ENCODE measurements around the gene COL23A1.

COL23A1 gene

GRCh38 chr5:178467205-178467567 lies 123.0 kb downstream of the COL23A1 start:
- H3K4me3 ChIP-seq (ENCODE audit: low read depth in 1 of 2, low read length in 2 of 2) = no peak overlapping the region
- no peak overlapping the region for H3K27ac ChIP-seq (ENCODE audit: low read depth, low read length)

GRCh38 chr5:178466342-178466741 lies 123.9 kb downstream of the COL23A1 start:
- Histone ChIP-seq H3K4me3 (ENCODE audit: low read depth in 1 of 2, low read length in 2 of 2) (no peak overlapping the region), H3K27me3 (ENCODE audit: control insufficient read depth in 1 of 2, insufficient read depth in 2 of 2, low read length in 2 of 2) (no peaks in the 10 kb centered on the region), H3K4me1 (ENCODE audit: insufficient read depth, low read length) (peaks cover 14% of the 10 kb centered on the region), H3K27ac (ENCODE audit: low read depth, low read length) (no peak overlapping the region), H3K9me3 (ENCODE audit: low read length) (no peaks in the 10 kb centered on the region), H3K9ac (ENCODE audit: low read length) (no peak overlapping the region), H3K36me3 (ENCODE audit: insufficient read depth, low read length) (no peaks in the 10 kb centered on the region)

More at GRCh38 chr5:178467205-178467567, 123.0 kb downstream of the COL23A1 start:
- no peaks in the 10 kb centered on the region for H3K36me3 ChIP-seq (ENCODE audit: insufficient read depth, low read length)
- H3K27me3 ChIP-seq (ENCODE audit: control insufficient read depth in 1 of 2, insufficient read depth in 2 of 2, low read length in 2 of 2) = no peaks in the 10 kb centered on the region
- no peaks in the 10 kb centered on the region for H3K9me3 ChIP-seq (ENCODE audit: low read length)
- no peak overlapping the region for H3K9ac ChIP-seq (ENCODE audit: low read length)
- H3K4me1 ChIP-seq (ENCODE audit: insufficient read depth, low read length) = peaks cover 14% of the 10 kb centered on the region

GRCh38 chr5:178465861-178466288 lies 124.3 kb downstream of the COL23A1 start:
- Histone ChIP-seq H3K9me3 (ENCODE audit: low read length) (no peaks in the 10 kb centered on the region), H3K27me3 (ENCODE audit: control insufficient read depth in 1 of 2, insufficient read depth in 2 of 2, low read length in 2 of 2) (no peaks in the 10 kb centered on the region), H3K4me1 (ENCODE audit: insufficient read depth, low read length) (peaks cover 18% of the 10 kb centered on the region), H3K9ac (ENCODE audit: low read length) (no peak overlapping the region), H3K4me3 (ENCODE audit: low read depth in 1 of 2, low read length in 2 of 2) (no peak overlapping the region), H3K36me3 (ENCODE audit: insufficient read depth, low read length) (no peaks in the 10 kb centered on the region), H3K27ac (ENCODE audit: low read depth, low read length) (no peak overlapping the region)

GRCh38 chr5:178465228-178465860 lies 124.8 kb downstream of the COL23A1 start:
- Histone ChIP-seq H3K9ac (ENCODE audit: low read length) (no peak overlapping the region), H3K9me3 (ENCODE audit: low read length) (no peaks in the 10 kb centered on the region), H3K36me3 (ENCODE audit: insufficient read depth, low read length) (no peaks in the 10 kb centered on the region), H3K27me3 (ENCODE audit: control insufficient read depth in 1 of 2, insufficient read depth in 2 of 2, low read length in 2 of 2) (no peaks in the 10 kb centered on the region), H3K27ac (ENCODE audit: low read depth, low read length) (no peak overlapping the region), H3K4me3 (ENCODE audit: low read depth in 1 of 2, low read length in 2 of 2) (no peak overlapping the region), H3K4me1 (ENCODE audit: insufficient read depth, low read length) (peaks cover 22% of the 10 kb centered on the region)

- Histone ChIP-seq H3K9me3 (ENCODE audit: low read length) (no peaks in the 10 kb centered on the region), H3K27ac (ENCODE audit: low read depth, low read length) (no peak overlapping the region), H3K27me3 (ENCODE audit: control insufficient read depth in 1 of 2, insufficient read depth in 2 of 2, low read length in 2 of 2) (no peaks in the 10 kb centered on the region), H3K4me1 (ENCODE audit: insufficient read depth, low read length) (peaks cover 22% of the 10 kb centered on the region), H3K4me3 (ENCODE audit: low read depth in 1 of 2, low read length in 2 of 2) (no peak overlapping the region), H3K9ac (ENCODE audit: low read length) (no peak overlapping the region), H3K36me3 (ENCODE audit: insufficient read depth, low read length) (no peaks in the 10 kb centered on the region)
These were observed 125.7 kb downstream of the COL23A1 start for GRCh38 chr5:178464431-178465048.

GRCh38 chr5:178463321-178464155 lies 126.7 kb downstream of the COL23A1 start:
- Histone ChIP-seq H3K9me3 (ENCODE audit: low read length) (no peaks in the 10 kb centered on the region), H3K9ac (ENCODE audit: low read length) (no peak overlapping the region), H3K27ac (ENCODE audit: low read depth, low read length) (no peak overlapping the region), H3K36me3 (ENCODE audit: insufficient read depth, low read length) (no peaks in the 10 kb centered on the region), H3K4me1 (ENCODE audit: insufficient read depth, low read length) (peaks cover 22% of the 10 kb centered on the region), H3K4me3 (ENCODE audit: low read depth in 1 of 2, low read length in 2 of 2) (no peak overlapping the region), H3K27me3 (ENCODE audit: control insufficient read depth in 1 of 2, insufficient read depth in 2 of 2, low read length in 2 of 2) (no peaks in the 10 kb centered on the region)

- Histone ChIP-seq H3K4me1 (ENCODE audit: insufficient read depth, low read length) (peaks cover 16% of the 10 kb centered on the region), H3K27ac (ENCODE audit: low read depth, low read length) (no peak overlapping the region), H3K36me3 (ENCODE audit: insufficient read depth, low read length) (no peaks in the 10 kb centered on the region), H3K4me3 (ENCODE audit: low read depth in 1 of 2, low read length in 2 of 2) (no peak overlapping the region), H3K9me3 (ENCODE audit: low read length) (no peaks in the 10 kb centered on the region), H3K27me3 (ENCODE audit: control insufficient read depth in 1 of 2, insufficient read depth in 2 of 2, low read length in 2 of 2) (no peaks in the 10 kb centered on the region), H3K9ac (ENCODE audit: low read length) (no peak overlapping the region)
These were observed 127.4 kb downstream of the COL23A1 start for GRCh38 chr5:178462816-178463215.

GRCh38 chr5:178462076-178462475 lies 128.1 kb downstream of the COL23A1 start:
- no peak overlapping the region for H3K27ac ChIP-seq (ENCODE audit: low read depth, low read length)
- no peak overlapping the region for H3K9ac ChIP-seq (ENCODE audit: low read length)
- H3K4me3 ChIP-seq (ENCODE audit: low read depth in 1 of 2, low read length in 2 of 2) = no peak overlapping the region
- no peaks in the 10 kb centered on the region for H3K9me3 ChIP-seq (ENCODE audit: low read length)
- no peaks in the 10 kb centered on the region for H3K36me3 ChIP-seq (ENCODE audit: insufficient read depth, low read length)
- peaks cover 10% of the 10 kb centered on the region for H3K4me1 ChIP-seq (ENCODE audit: insufficient read depth, low read length)
- H3K27me3 ChIP-seq (ENCODE audit: control insufficient read depth in 1 of 2, insufficient read depth in 2 of 2, low read length in 2 of 2) = no peaks in the 10 kb centered on the region

GRCh38 chr5:178461004-178461730 lies 129.0 kb downstream of the COL23A1 start:
- H3K27me3 ChIP-seq (ENCODE audit: control insufficient read depth in 1 of 2, insufficient read depth in 2 of 2, low read length in 2 of 2) = no peaks in the 10 kb centered on the region
- no peak overlapping the region for H3K4me3 ChIP-seq (ENCODE audit: low read depth in 1 of 2, low read length in 2 of 2)
- no peak overlapping the region for H3K27ac ChIP-seq (ENCODE audit: low read depth, low read length)
- no peaks in the 10 kb centered on the region for H3K36me3 ChIP-seq (ENCODE audit: insufficient read depth, low read length)
- H3K4me1 ChIP-seq (ENCODE audit: insufficient read depth, low read length) = peaks cover 8% of the 10 kb centered on the region
- no peaks in the 10 kb centered on the region for H3K9me3 ChIP-seq (ENCODE audit: low read length)
- no peak overlapping the region for H3K9ac ChIP-seq (ENCODE audit: low read length)

GRCh38 chr5:178460598-178460997 lies 129.6 kb downstream of the COL23A1 start:
- Histone ChIP-seq H3K9me3 (ENCODE audit: low read length) (no peaks in the 10 kb centered on the region), H3K9ac (ENCODE audit: low read length) (no peak overlapping the region), H3K4me3 (ENCODE audit: low read depth in 1 of 2, low read length in 2 of 2) (no peak overlapping the region), H3K36me3 (ENCODE audit: insufficient read depth, low read length) (no peaks in the 10 kb centered on the region), H3K27ac (ENCODE audit: low read depth, low read length) (no peak overlapping the region), H3K4me1 (ENCODE audit: insufficient read depth, low read length) (peaks cover 8% of the 10 kb centered on the region), H3K27me3 (ENCODE audit: control insufficient read depth in 1 of 2, insufficient read depth in 2 of 2, low read length in 2 of 2) (no peaks in the 10 kb centered on the region)

- Histone ChIP-seq H3K27ac (ENCODE audit: low read depth, low read length) (no peak overlapping the region), H3K27me3 (ENCODE audit: control insufficient read depth in 1 of 2, insufficient read depth in 2 of 2, low read length in 2 of 2) (no peaks in the 10 kb centered on the region), H3K36me3 (ENCODE audit: insufficient read depth, low read length) (no peaks in the 10 kb centered on the region), H3K9me3 (ENCODE audit: low read length) (no peaks in the 10 kb centered on the region), H3K4me3 (ENCODE audit: low read depth in 1 of 2, low read length in 2 of 2) (no peak overlapping the region), H3K4me1 (ENCODE audit: insufficient read depth, low read length) (peaks cover 8% of the 10 kb centered on the region), H3K9ac (ENCODE audit: low read length) (no peak overlapping the region)
These were observed 130.0 kb downstream of the COL23A1 start for GRCh38 chr5:178460174-178460573.

Measured in muscle layer of colon (tissue), 2 donors.